Muscle of arm (tissue), 12 donors: ENCODE data around the gene AZI2. TPM values are rescaled to one million over a fixed set of nuclear protein-coding genes. Genes with fewer than 3 reads are reported as not detected.

Experiments
- DNase-seq: peaks from one replicate; pipeline ENCODE4 v3.0.0-alpha.2; 2013
- polyA plus RNA-seq, 12 donors: library from polyadenylated mRNA; unstranded; fragments of 120-200 nt; gene quantifications; one replicate each; pipeline ENCODE4 v1.2.1, GENCODE V29; 2013; ENCODE audit not compliant: insufficient read length in 12 of 12

Gene AZI2
- polyA plus RNA-seq, 12 donors, result 61.0 to 97.4 (median 85.2) TPM; not detected in 1

GRCh38 chr3:28316226-28316625, 32.4 kb downstream of the AZI2 start:
- DNase-seq, result no peak

DNA sequence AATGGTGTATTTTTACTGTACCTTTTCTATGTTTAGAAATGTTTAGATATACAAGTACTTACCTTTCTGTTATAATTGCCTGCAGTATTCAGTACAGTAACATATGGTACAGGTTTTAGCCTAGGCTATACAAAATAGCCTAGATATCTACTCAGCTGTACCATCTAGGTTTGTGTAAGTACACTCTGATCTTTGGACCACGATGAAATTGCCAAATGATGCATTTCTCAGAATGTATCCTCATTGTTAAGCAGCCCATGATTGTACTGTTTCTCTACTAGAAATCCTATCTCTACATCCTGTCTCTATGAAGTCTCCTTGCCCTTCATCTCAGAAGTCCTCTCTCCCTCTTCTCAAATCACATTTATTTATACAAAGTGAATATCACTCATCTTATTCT, 32.9 kb downstream of the AZI2 start:
- DNase-seq, result no peak

DNA sequence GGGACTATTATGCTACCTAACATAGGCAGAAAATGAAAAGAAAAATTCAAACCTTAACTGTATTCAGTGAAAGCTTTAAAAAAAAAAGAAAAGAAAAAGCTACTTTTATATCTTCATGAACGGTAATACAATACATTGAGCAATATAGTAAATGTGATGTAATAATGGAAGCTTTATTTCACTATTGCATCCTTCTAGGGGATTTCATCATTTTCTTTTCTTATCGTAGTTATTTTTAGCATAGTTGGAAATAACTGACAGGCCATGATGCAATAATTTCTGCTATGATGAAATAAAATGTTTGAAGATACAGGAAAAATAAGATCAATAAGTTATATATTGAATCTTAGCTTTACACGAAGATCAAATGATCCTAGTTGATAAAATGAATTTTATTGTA, 40.4 kb downstream of the AZI2 start:
- no peak for DNase-seq

DNA sequence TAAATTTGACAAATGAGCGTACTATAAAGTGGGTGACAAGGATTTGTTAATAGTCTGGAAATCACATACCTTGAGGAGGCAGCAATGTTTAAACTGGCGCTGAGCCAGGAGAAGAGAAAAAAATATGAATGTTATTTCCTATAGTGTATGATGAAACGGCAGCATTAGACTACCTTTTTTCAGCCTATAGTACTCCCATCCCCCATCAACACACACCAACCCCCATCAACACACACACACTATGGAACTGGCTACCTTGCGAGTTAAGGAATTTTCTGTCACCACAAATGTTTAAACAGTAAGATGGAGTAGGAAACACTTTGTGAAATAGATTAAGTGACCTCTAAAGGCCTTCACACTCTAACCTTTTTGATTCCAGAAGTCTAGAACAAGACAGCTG, 46.9 kb downstream of the AZI2 start:
- no peak for DNase-seq

GRCh38 chr3:28300345-28300962, 48.2 kb downstream of the AZI2 start:
- no peak for DNase-seq

GRCh38 chr3:28299705-28300104, 48.9 kb downstream of the AZI2 start:
- DNase-seq, result no peak

GRCh38 chr3:28295898-28296490, 52.6 kb downstream of the AZI2 start:
- no peak for DNase-seq

GRCh38 chr3:28294667-28295413, 53.8 kb downstream of the AZI2 start:
- DNase-seq, result no peak

DNA sequence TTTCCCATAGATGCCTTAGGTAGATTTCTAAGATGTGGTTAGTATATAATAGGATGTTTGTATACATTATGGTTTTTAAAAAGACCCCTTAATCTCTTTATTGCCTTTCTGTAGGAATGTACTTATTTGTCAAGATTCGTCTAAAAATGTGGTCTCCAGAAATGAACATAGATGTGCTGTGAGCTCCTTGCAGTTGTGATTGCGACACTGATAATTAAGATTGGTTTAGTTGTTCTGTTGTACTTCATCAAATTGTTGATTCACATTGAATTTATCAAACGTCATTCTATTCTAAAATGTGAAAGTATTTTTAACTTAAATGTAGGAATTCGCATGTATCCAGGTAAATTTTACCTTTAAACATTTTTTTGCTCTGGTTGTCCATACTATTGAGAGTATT, 56.0 kb downstream of the AZI2 start:
- no peak for DNase-seq

- no peak for DNase-seq
Measured at GRCh38 chr3:28291577-28291976, 57.0 kb downstream of the AZI2 start.

DNA sequence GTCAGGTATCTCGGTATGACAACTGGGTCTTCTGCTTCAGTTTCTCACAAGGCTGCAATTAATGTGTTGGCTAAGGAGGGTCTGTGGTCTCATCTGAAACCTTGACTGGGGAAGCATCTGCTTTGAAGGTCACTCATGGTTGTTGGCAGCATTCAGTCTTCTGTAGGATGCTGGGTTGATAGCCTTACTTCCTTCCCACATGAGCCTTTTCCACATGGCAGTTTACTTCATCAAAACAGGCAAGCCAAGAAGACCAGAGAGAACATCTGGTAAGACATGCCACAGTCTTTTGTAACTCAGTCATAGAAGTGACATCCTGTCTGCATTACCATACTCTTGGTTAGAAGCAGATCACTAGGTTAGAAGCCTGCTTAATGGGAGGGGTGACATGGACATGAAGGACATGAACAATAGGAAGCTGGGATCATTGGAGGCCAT, 57.7 kb downstream of the AZI2 start:
- no peak for DNase-seq

DNA sequence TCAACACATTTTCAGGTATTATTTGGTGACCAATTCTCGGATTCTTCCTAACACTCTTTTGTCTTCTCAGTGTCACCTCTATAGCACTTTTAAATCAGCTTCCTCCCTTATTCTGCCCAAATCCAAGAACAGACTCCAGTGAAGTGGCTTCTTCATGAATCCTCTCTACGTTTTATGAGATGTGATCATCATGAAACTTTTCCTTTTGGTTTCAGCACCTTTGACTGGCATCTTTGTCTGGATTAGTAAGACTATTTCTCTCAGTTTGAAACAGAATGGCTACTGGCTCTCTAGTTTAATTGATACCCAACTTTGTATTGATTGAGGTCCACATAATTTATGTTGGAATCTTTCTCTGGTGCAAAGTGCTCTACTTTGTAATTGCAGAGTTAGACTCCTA, 61.6 kb downstream of the AZI2 start:
- no peak for DNase-seq

- peak; percentile 29 for DNase-seq
Measured at GRCh38 chr3:28286595-28286994, 62.0 kb downstream of the AZI2 start.

DNA sequence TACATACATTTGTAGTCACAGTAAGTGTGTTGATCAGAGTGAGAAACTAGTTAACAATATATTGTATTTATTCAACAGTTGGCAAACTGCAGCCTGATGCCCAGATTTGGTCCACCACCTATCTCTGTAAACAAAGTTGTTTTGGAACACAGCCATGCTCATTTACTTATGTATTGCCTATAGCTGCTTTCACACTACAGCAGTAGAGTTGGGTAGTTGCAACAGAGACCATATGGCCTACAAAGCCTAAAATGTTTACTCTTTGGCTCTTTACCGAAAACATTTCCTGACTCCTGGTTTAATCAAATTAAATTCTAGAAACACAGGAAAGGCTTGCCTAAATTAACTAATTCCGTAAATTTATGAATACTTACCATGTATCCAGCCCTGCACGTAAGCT, 67.8 kb downstream of the AZI2 start:
- DNase-seq, result no peak

DNA sequence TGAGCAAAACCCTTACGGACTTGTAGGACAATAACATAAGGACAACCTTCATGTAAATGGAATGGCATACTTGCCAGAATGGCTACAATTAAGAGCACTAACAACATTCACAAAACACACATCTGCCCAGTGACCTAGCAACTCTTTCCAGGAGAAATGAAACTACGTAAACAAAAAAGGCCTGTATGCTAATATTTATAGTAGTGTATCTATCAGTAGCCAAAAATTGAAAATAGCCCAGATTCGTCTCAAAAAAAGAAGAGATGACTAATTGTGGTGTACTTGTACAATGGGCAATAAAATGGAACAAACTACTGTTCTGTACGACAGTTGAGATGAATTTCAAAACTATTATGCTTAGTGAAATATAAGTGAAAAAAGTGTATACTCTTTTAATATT, 68.9 kb downstream of the AZI2 start:
- DNase-seq, result no peak

DNA sequence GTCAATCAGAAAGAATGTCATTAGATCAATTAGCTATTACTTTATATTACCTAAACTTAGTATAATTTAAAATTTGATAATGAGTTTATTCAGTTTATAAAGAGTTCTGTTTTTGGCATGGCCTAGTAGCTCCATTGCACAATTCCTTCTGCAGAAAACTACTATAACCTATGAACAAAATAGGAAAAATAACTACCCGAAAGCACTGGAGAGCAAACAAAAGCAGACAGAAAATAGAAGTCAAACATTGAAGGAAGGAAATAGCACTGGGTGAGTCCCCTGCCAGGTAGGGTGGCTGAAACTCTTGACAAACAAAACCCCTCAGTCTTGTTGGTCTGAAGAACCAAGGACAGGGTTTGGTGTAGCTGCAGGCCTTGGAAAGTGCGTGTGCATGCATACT, 69.7 kb downstream of the AZI2 start:
- no peak for DNase-seq

GRCh38 chr3:28273837-28274236, 74.8 kb downstream of the AZI2 start:
- no peak for DNase-seq

Other genes with a start within 250 kb of the AZI2 start
- 10 to 100 TPM in 11 of 12 donors, not detected in 1; 17.6 to 54.6 (median 22.4) TPM for gene CMC1, start 107.2 kb downstream of the AZI2 start, polyA plus RNA-seq
- 1 to 10 TPM in 10 of 12 donors, not detected in 2; 1.9 to 3.3 (median 2.5) TPM for gene ZCWPW2, start 103 bp downstream of the AZI2 start, polyA plus RNA-seq